Measurements from ENCODE around the gene ZNF526.

The ZNF526 gene

GRCh38 chr19:42217520-42218437 lies 2.3 kb upstream of the ZNF526 start, which contains the start of gene DEDD2 (continued):
- TF ChIP-seq, protein P1, sequence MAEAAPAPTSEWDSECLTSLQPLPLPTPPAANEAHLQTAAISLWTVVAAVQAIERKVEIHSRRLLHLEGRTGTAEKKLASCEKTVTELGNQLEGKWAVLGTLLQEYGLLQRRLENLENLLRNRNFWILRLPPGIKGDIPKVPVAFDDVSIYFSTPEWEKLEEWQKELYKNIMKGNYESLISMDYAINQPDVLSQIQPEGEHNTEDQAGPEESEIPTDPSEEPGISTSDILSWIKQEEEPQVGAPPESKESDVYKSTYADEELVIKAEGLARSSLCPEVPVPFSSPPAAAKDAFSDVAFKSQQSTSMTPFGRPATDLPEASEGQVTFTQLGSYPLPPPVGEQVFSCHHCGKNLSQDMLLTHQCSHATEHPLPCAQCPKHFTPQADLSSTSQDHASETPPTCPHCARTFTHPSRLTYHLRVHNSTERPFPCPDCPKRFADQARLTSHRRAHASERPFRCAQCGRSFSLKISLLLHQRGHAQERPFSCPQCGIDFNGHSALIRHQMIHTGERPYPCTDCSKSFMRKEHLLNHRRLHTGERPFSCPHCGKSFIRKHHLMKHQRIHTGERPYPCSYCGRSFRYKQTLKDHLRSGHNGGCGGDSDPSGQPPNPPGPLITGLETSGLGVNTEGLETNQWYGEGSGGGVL (tag by site-specific recombination; IDR thresholded peaks at IDR 0.05), result peak; percentile 67
- TF ChIP-seq ZNF302 (tag by site-specific recombination; IDR thresholded peaks at IDR 0.05; ENCODE audit: low read depth), result no peak
- TF ChIP-seq, protein P2, sequence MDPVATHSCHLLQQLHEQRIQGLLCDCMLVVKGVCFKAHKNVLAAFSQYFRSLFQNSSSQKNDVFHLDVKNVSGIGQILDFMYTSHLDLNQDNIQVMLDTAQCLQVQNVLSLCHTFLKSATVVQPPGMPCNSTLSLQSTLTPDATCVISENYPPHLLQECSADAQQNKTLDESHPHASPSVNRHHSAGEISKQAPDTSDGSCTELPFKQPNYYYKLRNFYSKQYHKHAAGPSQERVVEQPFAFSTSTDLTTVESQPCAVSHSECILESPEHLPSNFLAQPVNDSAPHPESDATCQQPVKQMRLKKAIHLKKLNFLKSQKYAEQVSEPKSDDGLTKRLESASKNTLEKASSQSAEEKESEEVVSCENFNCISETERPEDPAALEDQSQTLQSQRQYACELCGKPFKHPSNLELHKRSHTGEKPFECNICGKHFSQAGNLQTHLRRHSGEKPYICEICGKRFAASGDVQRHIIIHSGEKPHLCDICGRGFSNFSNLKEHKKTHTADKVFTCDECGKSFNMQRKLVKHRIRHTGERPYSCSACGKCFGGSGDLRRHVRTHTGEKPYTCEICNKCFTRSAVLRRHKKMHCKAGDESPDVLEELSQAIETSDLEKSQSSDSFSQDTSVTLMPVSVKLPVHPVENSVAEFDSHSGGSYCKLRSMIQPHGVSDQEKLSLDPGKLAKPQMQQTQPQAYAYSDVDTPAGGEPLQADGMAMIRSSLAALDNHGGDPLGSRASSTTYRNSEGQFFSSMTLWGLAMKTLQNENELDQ (tag by site-specific recombination; IDR thresholded peaks at IDR 0.05; ENCODE audit: low read depth), result no peak
- peak; percentile 36; the same call in 1 of the 2 replicates for TF ChIP-seq ZNF660 (tag by site-specific recombination; IDR thresholded peaks at IDR 0.05)
- peak; percentile 86 for TF ChIP-seq ZBTB21 (tag by site-specific recombination; IDR thresholded peaks at IDR 0.05)
- no peak for TF ChIP-seq ZNF274 (IDR thresholded peaks at IDR 0.05; ENCODE audit: low read length)
- no peak for TF ChIP-seq ZNF274 (tag by site-specific recombination; IDR thresholded peaks at IDR 0.05; ENCODE audit: borderline replicate concordance)
- no peak for TF ChIP-seq OVOL3 (tag by site-specific recombination; IDR thresholded peaks at IDR 0.05)
- TF ChIP-seq ZBTB17 (tag by site-specific recombination; IDR thresholded peaks at IDR 0.05), result peak; percentile 82; the same call in 1 of the 2 replicates
- no peak for TF ChIP-seq PRDM10 (tag by site-specific recombination; IDR thresholded peaks at IDR 0.05)
- TF ChIP-seq ZNF416 (tag by site-specific recombination; IDR thresholded peaks at IDR 0.05), result no peak
- peak; percentile 78 for TF ChIP-seq SCRT1 (tag by site-specific recombination; IDR thresholded peaks at IDR 0.05; ENCODE audit: borderline replicate concordance)
- no peak for TF ChIP-seq ZNF37A (tag by site-specific recombination; IDR thresholded peaks at IDR 0.05)
- TF ChIP-seq INSM2 (tag by site-specific recombination; IDR thresholded peaks at IDR 0.05), result no peak
- peak; percentile 95 for TF ChIP-seq SP2 (tag by site-specific recombination; IDR thresholded peaks at IDR 0.05)
- TF ChIP-seq ZBTB6 (tag by site-specific recombination; IDR thresholded peaks at IDR 0.05), result no peak; the same call in 1 of the 2 replicates
- TF ChIP-seq ZNF16 (tag by site-specific recombination; IDR thresholded peaks at IDR 0.05; ENCODE audit: low read depth), result no peak
- no peak for TF ChIP-seq ZNF223 (tag by site-specific recombination; IDR thresholded peaks at IDR 0.05)
- no peak for TF ChIP-seq ZNF571 (tag by site-specific recombination; IDR thresholded peaks at IDR 0.05)
- TF ChIP-seq GLIS1 (tag by site-specific recombination; IDR thresholded peaks at IDR 0.05), result no peak
- TF ChIP-seq, protein P3, sequence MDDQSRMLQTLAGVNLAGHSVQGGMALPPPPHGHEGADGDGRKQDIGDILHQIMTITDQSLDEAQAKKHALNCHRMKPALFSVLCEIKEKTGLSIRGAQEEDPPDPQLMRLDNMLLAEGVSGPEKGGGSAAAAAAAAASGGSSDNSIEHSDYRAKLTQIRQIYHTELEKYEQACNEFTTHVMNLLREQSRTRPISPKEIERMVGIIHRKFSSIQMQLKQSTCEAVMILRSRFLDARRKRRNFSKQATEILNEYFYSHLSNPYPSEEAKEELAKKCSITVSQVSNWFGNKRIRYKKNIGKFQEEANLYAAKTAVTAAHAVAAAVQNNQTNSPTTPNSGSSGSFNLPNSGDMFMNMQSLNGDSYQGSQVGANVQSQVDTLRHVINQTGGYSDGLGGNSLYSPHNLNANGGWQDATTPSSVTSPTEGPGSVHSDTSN (CRISPR knock-in tag; IDR thresholded peaks at IDR 0.05), result no peak
- TF ChIP-seq ZNF169 (tag by site-specific recombination; IDR thresholded peaks at IDR 0.05), result no peak
- TF ChIP-seq, protein P4, sequence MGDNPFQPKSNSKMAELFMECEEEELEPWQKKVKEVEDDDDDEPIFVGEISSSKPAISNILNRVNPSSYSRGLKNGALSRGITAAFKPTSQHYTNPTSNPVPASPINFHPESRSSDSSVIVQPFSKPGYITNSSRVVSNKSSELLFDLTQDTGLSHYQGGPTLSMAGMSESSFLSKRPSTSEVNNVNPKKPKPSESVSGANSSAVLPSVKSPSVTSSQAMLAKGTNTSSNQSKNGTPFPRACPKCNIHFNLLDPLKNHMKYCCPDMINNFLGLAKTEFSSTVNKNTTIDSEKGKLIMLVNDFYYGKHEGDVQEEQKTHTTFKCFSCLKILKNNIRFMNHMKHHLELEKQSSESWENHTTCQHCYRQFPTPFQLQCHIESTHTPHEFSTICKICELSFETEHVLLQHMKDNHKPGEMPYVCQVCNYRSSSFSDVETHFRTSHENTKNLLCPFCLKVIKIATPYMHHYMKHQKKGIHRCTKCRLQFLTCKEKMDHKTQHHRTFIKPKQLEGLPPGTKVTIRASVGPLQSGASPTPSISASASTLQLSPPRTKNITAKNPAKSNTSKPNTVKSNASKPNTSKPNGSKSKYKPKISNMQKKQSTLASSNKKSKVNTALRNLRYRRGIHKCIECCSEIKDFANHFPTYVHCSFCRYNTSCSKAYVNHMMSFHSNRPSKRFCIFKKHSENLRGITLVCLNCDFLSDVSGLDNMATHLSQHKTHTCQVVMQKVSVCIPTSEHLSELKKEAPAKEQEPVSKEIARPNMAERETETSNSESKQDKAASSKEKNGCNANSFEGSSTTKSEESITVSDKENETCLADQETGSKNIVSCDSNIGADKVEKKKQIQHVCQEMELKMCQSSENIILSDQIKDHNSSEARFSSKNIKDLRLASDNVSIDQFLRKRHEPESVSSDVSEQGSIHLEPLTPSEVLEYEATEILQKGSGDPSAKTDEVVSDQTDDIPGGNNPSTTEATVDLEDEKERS (tag by site-specific recombination; IDR thresholded peaks at IDR 0.05), result no peak
- peak; percentile 99 for TF ChIP-seq KLF1 (tag by site-specific recombination; IDR thresholded peaks at IDR 0.05)

Data from HEK293 (cell line).